GM10266 (cell line): ENCODE results near the gene PREPL.

Experiments
- DNase-seq: peaks from one replicate; pipeline ENCODE4 v3.0.0; 2012; ENCODE audit errors: extremely low spot score
- TF ChIP-seq, protein P1 (sequence below): IDR thresholded peaks from 2 replicates; pipeline ENCODE4 v1.5.1; 2012; ENCODE audit warnings: mild to moderate bottlenecking, low read depth; ENCODE audit not compliant: control insufficient read depth, insufficient read depth; ENCODE audit errors: missing control alignments

PREPL gene

DNA sequence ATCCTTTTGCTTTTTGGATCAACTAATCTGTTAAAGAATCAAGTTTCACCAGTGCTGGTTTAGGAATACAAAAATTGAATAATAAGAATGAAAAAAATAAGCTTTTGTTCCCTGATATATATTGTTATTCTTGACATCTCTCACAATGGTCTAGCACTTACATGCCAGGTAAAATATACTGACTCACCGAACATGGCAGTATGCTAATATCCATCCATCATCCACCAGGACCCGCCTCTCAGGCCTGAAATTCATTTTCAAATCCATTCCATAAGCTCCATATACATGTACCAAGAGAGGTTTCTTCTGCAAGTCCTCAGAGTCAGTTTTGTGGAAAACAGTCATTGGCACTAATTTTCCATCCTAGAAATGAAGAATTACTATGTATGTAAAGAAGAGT, 32.5 kb downstream of the PREPL start:
- TF ChIP-seq, protein P1, sequence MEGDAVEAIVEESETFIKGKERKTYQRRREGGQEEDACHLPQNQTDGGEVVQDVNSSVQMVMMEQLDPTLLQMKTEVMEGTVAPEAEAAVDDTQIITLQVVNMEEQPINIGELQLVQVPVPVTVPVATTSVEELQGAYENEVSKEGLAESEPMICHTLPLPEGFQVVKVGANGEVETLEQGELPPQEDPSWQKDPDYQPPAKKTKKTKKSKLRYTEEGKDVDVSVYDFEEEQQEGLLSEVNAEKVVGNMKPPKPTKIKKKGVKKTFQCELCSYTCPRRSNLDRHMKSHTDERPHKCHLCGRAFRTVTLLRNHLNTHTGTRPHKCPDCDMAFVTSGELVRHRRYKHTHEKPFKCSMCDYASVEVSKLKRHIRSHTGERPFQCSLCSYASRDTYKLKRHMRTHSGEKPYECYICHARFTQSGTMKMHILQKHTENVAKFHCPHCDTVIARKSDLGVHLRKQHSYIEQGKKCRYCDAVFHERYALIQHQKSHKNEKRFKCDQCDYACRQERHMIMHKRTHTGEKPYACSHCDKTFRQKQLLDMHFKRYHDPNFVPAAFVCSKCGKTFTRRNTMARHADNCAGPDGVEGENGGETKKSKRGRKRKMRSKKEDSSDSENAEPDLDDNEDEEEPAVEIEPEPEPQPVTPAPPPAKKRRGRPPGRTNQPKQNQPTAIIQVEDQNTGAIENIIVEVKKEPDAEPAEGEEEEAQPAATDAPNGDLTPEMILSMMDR = no peak
- no peak for DNase-seq

DNA sequence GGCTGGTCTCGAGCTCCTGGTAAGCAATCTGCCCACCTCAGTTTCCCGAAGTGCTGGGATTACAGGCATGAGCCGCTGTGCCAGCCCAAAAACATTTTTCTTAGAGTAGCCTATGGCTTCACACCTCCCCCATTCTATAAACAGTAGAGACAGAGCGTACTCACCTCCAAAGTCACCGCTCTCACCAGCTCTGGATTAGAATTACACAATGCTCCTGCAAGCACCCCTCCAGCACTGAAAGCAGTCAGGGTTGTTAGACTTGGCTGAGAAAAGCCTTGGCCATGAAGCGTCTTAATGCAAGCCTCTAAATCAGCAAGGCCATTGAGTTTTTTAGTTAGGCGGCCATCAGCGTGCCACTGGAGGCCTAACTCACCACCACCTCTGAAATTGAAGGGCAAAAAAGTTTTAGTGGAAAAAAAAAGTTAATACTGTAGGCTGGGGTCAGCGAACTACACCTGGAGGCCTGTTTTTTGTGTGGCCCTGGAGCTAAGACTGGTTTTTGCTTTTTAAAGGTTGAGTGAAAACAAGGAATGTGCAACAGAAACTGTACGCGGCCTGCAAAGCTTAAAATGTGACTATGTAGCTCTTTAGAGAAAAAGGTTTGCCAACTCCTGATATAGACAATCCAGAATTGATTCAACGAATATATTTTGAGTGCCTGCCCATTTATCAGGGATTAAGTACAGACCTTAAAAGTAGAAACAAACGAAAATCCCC, 34.6 kb downstream of the PREPL start:
- DNase-seq = no peak
- TF ChIP-seq, protein P1 = no peak

DNA sequence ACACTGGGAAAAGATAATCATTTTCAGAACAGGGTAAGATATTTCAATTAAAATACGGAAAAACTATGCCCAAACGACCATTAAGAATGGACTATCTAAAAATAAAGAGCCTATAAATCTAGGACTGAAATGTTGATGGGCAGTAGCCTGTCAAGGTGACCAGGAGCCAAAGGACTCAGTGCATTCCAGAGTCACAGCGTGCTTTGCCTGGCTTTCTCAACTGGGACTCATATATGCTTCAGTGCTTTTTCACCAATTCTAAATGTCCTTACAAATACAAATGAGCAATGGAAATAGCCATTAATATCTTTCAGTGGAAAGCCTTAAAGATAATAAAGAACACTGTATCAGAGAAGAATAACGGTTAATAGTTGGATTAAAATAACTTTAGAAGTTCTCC, 35.4 kb downstream of the PREPL start:
- DNase-seq = no peak
- TF ChIP-seq, protein P1 = no peak

DNA sequence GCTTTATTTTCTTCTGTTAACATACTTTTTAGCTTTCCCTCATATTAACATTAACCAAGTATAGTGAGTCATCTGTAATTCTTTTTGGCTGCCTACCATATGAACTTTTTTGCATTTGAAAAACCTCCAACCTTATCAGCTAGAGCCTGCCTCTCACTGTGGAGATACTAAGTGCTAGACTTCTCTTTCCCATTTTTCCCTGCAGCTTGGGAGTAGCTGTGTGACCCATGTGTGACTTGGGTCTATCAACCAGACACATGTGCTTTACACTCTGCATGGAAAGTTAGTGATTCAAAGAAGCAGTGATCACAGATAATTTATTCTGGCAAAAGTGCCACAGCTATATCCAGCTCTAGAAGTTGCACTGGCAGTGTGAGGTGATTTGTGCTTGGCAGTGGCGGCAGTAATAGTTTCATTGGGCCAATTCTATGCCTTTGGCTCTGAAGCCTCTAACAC, 36.3 kb downstream of the PREPL start:
- DNase-seq = no peak

DNA sequence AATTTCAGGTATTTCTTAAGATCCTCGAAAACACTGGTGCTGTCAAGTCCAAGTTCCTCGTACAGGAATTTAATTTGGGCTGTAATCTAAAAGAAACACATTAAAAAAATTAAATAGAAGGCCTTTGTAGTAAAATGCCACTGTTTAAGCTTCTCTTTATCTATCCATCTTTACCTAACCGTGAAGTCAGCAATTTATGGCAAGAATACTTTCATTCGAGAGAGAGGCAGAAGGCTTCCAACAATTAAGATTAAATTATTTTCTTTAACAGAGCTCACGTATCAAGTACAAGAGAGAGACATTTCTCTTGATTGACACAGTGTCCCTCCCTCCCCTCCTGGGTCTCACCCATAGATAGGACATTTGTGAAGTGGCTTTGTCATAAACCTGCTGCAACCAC, 39.9 kb downstream of the PREPL start:
- DNase-seq = no peak
- TF ChIP-seq, protein P1 = no peak

More for the DNA sequence above, 36.3 kb downstream of the PREPL start:
- TF ChIP-seq, protein P1 = no peak

DNA sequence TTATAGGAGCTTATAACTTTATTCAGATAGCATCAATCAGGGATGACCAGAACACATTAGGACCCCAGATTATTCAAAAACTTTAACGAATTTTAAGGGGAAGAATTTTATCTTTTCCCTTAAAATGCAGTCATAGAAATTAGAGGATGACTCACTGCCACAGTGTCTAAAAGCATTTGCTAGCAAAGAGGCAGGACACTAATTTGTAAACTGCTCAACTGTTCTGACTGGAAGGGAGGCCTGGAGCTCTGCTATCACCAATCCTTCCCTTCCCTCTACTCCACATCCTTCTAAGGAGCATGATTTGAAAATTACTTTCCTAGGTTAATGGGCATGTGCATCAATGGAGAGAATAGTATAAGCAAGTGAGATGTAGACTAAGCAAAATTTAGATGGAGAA, 40.5 kb downstream of the PREPL start:
- DNase-seq = no peak
- TF ChIP-seq, protein P1 = no peak

DNA sequence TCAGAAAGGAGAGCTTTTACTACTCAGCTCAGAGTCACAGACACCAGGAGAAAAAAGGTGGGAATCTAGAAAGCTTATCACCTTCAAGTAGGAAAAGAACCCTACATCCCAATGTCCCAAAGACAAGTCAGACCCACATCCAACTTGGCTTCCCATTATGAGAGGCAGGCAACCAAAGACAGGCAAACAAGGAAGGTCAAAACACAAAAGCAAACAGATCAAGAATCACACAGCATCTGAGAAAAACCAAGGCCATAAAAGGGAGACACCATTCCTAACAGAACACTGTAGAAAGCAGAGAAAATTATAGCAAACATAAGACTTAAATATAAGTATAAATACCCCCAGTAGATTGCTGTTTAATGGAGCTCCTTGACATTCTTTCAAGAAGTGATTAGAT, 45.3 kb downstream of the PREPL start:
- DNase-seq = no peak
- TF ChIP-seq, protein P1 = no peak
